ENCODE data around the gene CDH23. TPM values are rescaled to one million over a fixed set of nuclear protein-coding genes. Genes with fewer than 3 reads are reported as not detected.

The CDH23 gene
- total and polyA plus RNA-seq, 2 of the 8 experiments (the other 6 are each of a cell fraction or from before 2014, with no cell fraction given) = 1.9 to 4.9 TPM

DNA sequence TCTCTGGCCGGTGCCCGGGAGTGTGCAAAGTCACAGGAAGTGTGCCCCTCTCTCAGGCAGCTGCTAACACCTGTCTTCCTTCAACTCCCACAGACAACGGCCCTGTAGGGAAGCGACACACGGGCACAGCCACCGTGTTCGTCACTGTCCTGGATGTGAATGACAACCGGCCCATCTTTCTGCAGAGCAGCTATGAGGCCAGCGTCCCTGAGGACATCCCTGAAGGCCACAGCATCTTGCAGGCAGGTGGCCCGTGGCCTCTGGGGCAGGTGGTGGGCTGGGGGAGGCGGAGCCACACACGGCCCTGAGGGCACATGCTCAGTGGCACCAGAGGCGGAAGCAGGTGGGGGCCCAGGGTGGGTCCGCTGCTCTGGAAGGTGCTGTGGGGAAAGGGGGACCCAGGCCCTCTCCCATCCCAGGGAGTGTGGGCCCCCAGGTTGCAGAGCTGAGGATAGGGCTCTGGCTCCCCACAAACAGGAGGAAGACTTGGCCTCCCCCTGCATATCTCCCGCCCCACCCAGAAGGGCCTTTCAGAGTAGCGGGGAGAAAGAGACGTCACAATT lies 315.9 kb downstream of the CDH23 start:
- 87% methylated on average over 15 of the region's 17 CpGs; no CpG with 5 or more reads in 1 of the 2 experiments for WGBS, 2 experiments (ENCODE audit: extremely low coverage in 1 of 2, insufficient coverage in 1 of 2, insufficient read length in 1 of 2, insufficient replicate concordance in 2 of 2, low coverage in 1 of 2, low lambda C conversion rate in 2 of 2, missing lambda C conversion rate in 1 of 2)
- H3K4ac ChIP-seq (replicated peaks; ENCODE audit: insufficient read length, low read depth, low read length) = no peak overlapping the region
- H4K91ac ChIP-seq (replicated peaks; ENCODE audit: insufficient read length, low read length) = no peak overlapping the region
- no peak overlapping the region for H2AFZ ChIP-seq (ENCODE audit: low read length)
- H3K56ac ChIP-seq (replicated peaks; ENCODE audit: insufficient read length, low read depth, low read length) = no peak overlapping the region
- POLR2A ChIA-PET (ENCODE audit: partially characterized antibody) = no interaction called here
- peaks cover 0 to 6% (median 0%) of the 10 kb centered on the region in 4 experiments; a peak in 3 of 7 replicates for H3K4me1 ChIP-seq (replicated peaks in 1 of 4; ENCODE audit: control insufficient read depth in 3 of 4, insufficient read depth in 4 of 4, low read length in 3 of 4)
- no peak overlapping the region for H3K14ac ChIP-seq (ENCODE audit: insufficient read length)
- H3K4me2 ChIP-seq (ENCODE audit: insufficient read depth in 1 of 2, low read depth in 2 of 2, low read length in 2 of 2) = no peak overlapping the region
- H2AK5ac ChIP-seq (ENCODE audit: low read depth, low read length) = no peak overlapping the region
- H3K23me2 ChIP-seq (ENCODE audit: low read depth, low read length) = no peaks in the 10 kb centered on the region
- H2BK5ac ChIP-seq (ENCODE audit: low read depth, low read length) = peak overlapping the region; percentile 10; the same call in 1 of the 2 replicates
- TF ChIP-seq ZNF274 (IDR thresholded peaks at IDR 0.05; ENCODE audit: borderline replicate concordance, extremely low read depth, low read length) (no peak), TEAD4 (IDR thresholded peaks at IDR 0.05; ENCODE audit: low read depth, low read length) (no peak), SP2 (IDR thresholded peaks at IDR 0.05; ENCODE audit: low read length) (no peak), SIX5 (IDR thresholded peaks at IDR 0.05; ENCODE audit: low read depth, low read length) (no peak), POLR2AphosphoS5 (IDR thresholded peaks at IDR 0.05; ENCODE audit: low read depth, low read length) (no peak), SUZ12 (IDR thresholded peaks at IDR 0.05; ENCODE audit: low read length) (no peak)
- H3K23ac ChIP-seq (ENCODE audit: insufficient read length) = no peak overlapping the region
- no peak overlapping the region for H3K4me3 ChIP-seq (ENCODE audit: extremely low read depth in 1 of 4, insufficient read depth in 2 of 4, low read depth in 3 of 4, low read length in 4 of 4)
- no peaks in the 10 kb centered on the region for H3K79me2 ChIP-seq (ENCODE audit: control insufficient read depth in 1 of 2, insufficient read depth in 2 of 2, low read length in 2 of 2)
- no peaks in the 10 kb centered on the region for H3K36me3 ChIP-seq (ENCODE audit: control insufficient read depth in 2 of 4, insufficient read depth in 4 of 4, low read length in 3 of 4)
- CTCF ChIA-PET (ENCODE audit: partially characterized antibody) = interaction anchor here (0.7 to 3.3 kb wide), 19 partner anchors 7 to 464 kb away, joined by 3 to 16 read pairs (median 3); partner anchors contain the start of genes C10orf105, SLC29A3 and VSIR
- peaks cover 0 to 3% (median 0%) of the 10 kb centered on the region in 4 experiments; a peak in 1 of 7 replicates for H3K27me3 ChIP-seq (replicated peaks in 1 of 4; ENCODE audit: control insufficient read depth in 3 of 4, extremely low read depth in 1 of 4, insufficient read depth in 3 of 4, low read length in 3 of 4)
- no peaks in the 10 kb centered on the region for H3K79me1 ChIP-seq (ENCODE audit: low read depth, low read length)
- no peaks in the 10 kb centered on the region for H3K9me3 ChIP-seq (ENCODE audit: insufficient read depth in 2 of 2, low read depth in 1 of 2, low read length in 1 of 2)
- DNase-seq (ENCODE audit: low read depth in 1 of 2, low spot score in 2 of 2) (no peak), FAIRE-seq (no peak)
- no peak overlapping the region for H3K18ac ChIP-seq (ENCODE audit: extremely low read depth, low read length)
- no peak overlapping the region; the same call in 1 of the 2 replicates for H4K8ac ChIP-seq (ENCODE audit: extremely low read depth, insufficient read depth, low read length)
- no peak overlapping the region for H2BK20ac ChIP-seq (ENCODE audit: low read length)
- no peak overlapping the region for H2BK12ac ChIP-seq (ENCODE audit: low read depth, low read length)
- no peak overlapping the region for H3K27ac ChIP-seq (ENCODE audit: low read depth, low read length)
- no peak overlapping the region for H4K5ac ChIP-seq (ENCODE audit: insufficient read length, low read depth, low read length)
- H4K20me1 ChIP-seq (replicated peaks in 1 of 2; ENCODE audit: control insufficient read depth in 1 of 2, insufficient read depth in 2 of 2, low read length in 2 of 2) = no peaks in the 10 kb centered on the region
- no peak overlapping the region for H2BK15ac ChIP-seq (ENCODE audit: low read length)
- no peak overlapping the region for H3K9ac ChIP-seq (replicated peaks in 1 of 4; ENCODE audit: extremely low read depth in 1 of 4, low read depth in 3 of 4, low read length in 3 of 4)
- H2BK120ac ChIP-seq (replicated peaks; ENCODE audit: low read depth, low read length) = no peak overlapping the region
